ENCODE results near the gene SLC9C1. TPM values are rescaled to one million over a fixed set of nuclear protein-coding genes. Genes with fewer than 3 reads are reported as not detected.

Gene SLC9C1
- total RNA-seq, 1 donor from 2014 or later, result 0.25 TPM

DNA sequence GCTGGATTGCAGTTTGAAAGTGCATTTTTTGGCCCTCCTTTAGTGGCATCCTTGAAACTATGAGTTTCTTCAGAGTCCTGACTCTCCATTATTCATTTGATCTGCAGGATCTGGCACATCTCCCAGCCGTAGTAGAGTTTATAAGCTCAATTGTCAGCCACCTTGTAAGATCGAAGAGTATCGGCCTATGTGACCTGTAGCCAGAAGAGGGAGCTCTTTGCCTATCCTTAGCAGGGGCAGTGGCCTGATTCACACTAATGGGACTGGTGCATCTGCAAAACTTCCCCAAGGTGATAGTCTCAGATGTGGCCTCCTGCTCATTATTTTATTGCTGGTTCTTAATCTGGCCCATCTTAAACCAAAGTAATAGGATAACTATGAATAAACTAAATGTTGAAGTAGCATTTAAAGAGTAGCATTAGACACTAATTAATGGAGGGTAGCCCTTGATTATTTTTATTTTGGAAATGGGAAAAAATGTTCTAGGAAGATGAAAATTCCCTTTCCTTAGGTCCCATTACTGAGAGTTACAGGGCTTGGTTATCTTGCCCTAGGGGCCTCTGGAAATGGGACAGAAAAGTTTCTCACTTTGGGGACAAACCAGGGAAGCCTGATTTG lies 182.1 kb downstream of the SLC9C1 start:
- DNase-seq (ENCODE audit: low read depth), result peak; percentile 71

DNA sequence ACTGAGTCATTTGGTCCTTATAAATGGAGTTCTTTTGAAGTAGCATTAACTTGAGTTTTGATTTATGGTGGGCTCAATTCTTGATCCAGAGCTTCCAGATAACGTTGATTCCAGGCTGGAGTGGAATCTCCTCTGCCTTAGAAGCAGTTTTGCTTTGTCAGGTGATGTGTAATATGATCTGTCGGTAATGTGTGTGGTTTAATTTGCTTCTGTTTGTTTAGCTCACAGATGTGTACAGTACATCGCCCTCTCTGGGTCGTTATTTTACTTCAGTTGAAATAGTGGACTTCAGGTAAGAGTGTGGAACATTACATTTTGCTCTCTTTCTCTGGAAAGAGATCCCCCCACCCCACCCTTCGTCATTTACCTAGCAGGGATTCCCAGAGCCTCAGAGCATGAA lies 184.7 kb downstream of the SLC9C1 start:
- peak; percentile 36 for DNase-seq (ENCODE audit: low read depth)

DNA sequence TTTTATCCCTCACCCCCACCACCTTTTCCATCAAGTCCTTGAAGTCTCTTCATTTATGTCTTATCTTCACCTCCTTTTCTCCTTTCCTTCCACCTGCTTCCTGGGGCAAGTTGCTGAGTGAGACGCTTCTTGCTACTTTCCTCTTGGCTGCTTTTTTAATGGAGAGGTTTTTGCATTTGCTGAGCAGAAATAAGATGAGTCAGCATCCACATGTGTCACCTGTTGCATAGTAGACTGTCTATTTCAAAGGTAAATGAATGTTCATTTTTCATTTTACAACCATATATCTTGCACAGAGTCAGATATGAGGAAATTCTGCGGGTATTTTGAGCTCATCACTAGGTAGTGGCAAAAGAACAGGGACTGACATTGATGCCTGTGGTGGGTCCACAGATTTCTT lies 189.2 kb downstream of the SLC9C1 start:
- peak; percentile 34 for DNase-seq (ENCODE audit: low read depth)

DNA sequence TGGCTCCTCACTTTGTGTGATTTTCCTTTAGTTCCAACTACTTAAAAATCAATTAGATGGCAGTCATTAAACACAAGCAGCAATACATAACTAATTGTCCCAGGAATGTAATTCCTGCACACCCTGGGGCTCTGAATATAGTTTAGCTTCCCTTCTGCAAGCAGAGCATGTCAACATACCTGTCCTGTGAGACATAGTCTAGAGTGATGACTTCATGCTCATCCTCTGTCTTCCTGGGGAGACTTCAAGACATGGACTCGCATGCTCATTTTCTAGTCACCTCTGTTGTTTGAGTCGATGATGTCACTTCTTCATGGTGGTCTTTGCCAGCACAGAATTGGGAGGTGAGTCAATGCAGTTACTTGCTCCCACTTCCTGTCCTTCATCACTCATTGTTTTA lies 192.1 kb downstream of the SLC9C1 start:
- DNase-seq (ENCODE audit: low read depth), result peak; percentile 96

DNA sequence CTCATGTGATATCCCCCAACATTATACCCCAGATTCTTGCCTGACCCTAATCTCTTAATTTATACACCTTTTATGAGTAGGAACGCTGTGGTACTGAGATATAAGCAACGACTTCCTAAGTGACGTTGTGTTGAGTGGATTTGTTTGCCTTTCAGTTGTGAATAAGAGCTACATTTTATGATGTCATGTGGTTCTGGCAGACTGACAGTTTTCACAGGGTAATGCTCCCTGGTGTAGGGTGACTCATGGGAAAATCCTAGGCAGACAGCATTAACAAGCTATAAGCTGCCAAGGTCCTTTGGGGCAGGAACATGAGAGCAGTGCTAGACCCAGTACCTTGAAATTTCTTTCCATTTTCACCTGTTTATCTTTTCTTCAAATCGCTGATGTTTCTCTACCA lies 196.6 kb downstream of the SLC9C1 start:
- DNase-seq (ENCODE audit: low read depth), result peak; percentile 100

DNA sequence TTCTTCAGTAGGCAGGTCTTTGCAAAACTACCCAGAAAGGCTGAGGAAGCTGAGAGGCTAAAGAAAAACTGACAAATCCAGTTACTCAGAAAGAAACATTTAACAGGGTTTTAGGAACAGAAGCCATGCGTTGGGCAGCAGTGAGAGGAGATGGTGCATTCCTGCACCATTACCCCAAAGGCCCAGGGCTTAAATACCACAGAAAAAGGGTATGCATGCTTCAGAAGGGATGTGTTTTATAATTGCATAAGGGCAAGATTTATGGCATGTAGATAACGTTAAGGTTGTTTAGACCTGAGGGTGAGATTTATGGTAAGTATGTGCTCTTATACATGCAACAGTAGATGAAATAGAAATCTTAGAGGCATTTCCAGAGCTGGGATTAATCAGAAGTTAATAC lies 197.8 kb downstream of the SLC9C1 start:
- no peak for DNase-seq (ENCODE audit: low read depth)

DNA sequence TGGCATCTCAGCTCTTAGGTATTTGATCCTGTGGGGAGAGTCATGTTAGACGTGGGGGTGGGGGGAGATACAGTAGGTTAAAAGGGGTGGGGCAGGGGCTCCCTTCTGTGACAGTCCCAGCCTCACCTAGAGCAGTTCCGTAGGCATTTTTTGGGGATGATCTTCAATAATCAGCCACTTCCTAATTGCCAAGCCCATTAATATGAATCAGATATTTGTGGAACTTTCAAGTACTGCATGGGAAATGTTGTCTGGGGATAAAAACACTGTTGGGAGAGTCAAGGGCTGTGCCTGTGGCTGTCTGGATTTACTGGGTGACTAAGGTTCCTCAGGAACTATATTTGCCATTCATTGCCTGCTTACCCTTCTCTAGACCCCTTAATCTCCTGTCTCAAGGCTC lies 198.3 kb downstream of the SLC9C1 start:
- DNase-seq (ENCODE audit: low read depth), result no peak

DNA sequence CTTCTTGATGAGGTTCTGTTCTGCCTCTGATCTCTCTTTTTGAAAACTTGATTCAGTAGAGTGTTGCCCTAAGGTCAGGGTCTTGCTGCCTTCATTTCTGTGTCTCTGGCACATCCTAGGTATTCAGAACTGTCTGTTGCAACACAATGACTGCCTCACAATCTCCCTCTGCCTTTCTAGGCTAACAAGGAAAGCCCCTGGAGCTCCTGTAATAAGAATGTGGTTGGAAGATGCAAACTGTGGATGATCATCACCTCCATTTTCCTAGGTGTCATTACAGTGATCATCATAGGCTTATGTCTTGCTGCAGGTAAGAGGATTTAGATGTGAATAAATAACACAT lies 200.9 kb downstream of the SLC9C1 start:
- DNase-seq (ENCODE audit: low read depth), result peak; percentile 53

DNA sequence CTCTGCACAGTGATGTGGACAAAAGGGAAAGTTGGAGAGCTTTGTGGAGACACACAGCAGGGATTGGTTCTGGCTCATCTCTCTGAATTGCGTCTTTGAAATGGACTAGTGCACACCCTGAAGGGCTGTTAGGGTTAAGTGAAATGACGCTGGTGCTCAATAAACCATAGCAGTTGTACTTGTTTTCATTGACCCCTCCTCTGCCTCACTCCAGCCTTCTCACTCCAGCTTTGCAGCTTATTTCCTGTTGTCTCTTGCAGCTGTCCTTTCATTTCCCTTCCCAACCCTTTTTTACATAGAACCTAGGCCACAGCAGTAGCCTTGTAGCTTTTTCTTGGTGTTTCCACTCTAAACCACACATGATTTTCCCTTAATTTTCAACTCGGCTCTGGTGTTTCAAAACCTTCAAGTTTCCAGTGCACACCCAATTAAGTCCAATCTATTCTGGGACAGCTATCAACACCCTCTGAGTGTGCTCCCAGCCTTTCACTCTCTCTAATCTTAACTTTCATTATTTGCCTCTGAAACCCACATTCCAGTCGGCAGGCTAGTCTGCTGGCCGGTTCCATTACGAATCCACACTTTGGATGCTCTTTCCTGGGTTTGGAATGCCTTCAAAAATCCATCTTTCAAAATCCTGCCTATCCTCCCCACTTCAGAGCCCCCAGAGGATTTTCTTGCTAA lies 201.4 kb downstream of the SLC9C1 start:
- peak; percentile 84 for DNase-seq (ENCODE audit: low read depth)

DNA sequence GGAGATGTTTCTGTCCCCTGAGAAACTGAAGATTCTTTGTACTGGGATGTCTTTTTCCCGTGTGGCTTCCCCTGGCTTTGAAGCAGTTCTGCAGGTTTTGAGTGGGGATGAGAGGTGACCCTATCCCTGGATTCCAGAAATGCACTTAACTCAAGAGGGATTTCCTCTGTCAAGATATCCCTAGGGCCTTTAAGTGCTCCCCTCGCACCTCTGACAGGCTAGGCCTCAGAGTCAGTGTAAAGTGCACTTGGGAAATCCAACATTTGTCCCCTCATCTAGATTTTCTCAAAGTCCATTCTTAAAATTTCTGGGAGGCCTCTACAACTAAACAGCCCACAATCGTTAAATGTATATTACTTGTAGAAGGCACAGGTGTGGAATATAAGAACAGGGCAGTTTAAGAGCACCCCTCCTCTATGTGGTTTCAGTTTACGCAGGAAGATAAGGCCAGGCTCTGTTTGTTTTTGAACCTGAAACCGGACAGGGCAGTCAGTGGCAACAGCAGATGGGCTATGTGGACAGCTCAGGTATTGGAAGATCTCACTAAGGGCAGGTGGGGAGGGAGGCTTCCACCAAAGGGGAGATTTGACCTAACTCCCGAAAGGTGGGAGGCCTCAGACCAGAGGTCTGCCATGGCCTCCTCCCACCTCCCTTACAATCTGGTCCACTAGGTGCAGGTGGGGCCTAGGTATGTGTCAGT lies 203.0 kb downstream of the SLC9C1 start:
- DNase-seq (ENCODE audit: low read depth), result no peak

Other genes with a start within 250 kb of the SLC9C1 start
- 33.1 and 68.9 TPM in 2 replicates for gene C3orf52, start 207.8 kb downstream of the SLC9C1 start, total RNA-seq
- gene GCSAM, start 161.0 kb downstream of the SLC9C1 start, total RNA-seq, result not detected in 2 replicates
- 1.9 and 2.3 TPM in 2 replicates for gene CD200, start 38.9 kb upstream of the SLC9C1 start, total RNA-seq
- 0.10 and 0.17 TPM in 2 replicates for gene BTLA, start 205.3 kb upstream of the SLC9C1 start, total RNA-seq

Data from renal cortical epithelial cell (primary cell).